Activated T-cell treated with anti-CD3 and anti-CD28 coated beads for 1 hour (primary cell): Measurements from ENCODE around the gene HDAC10.

Experiments used
- DNase-seq: peaks from one replicate; pipeline ENCODE4 v3.0.0-alpha.2; 2020; ENCODE audit warnings: low read depth

HDAC10 gene

GRCh38 chr22:50236731-50237409, 14.2 kb downstream of the HDAC10 start:
- DNase-seq = no peak

- DNase-seq = no peak
Measured at GRCh38 chr22:50233223-50233622, 17.8 kb downstream of the HDAC10 start.

- DNase-seq = no peak
Measured at GRCh38 chr22:50232481-50233151, 18.4 kb downstream of the HDAC10 start.

- DNase-seq = no peak
Measured at GRCh38 chr22:50229370-50229769, 21.7 kb downstream of the HDAC10 start.

GRCh38 chr22:50228366-50228765, 22.7 kb downstream of the HDAC10 start:
- no peak for DNase-seq

GRCh38 chr22:50227579-50228215, 23.4 kb downstream of the HDAC10 start:
- DNase-seq = no peak

GRCh38 chr22:50226875-50227165, 24.2 kb downstream of the HDAC10 start:
- DNase-seq = no peak

GRCh38 chr22:50226063-50226874, 24.8 kb downstream of the HDAC10 start:
- DNase-seq = no peak

- no peak for DNase-seq
Measured at GRCh38 chr22:50225200-50225969, 25.7 kb downstream of the HDAC10 start.

- no peak for DNase-seq
Measured at GRCh38 chr22:50224071-50224470, 27.0 kb downstream of the HDAC10 start.

GRCh38 chr22:50222508-50222907, 28.6 kb downstream of the HDAC10 start:
- no peak for DNase-seq

GRCh38 chr22:50221410-50222300, 29.4 kb downstream of the HDAC10 start:
- DNase-seq = no peak

GRCh38 chr22:50220603-50221409, 30.3 kb downstream of the HDAC10 start:
- DNase-seq = no peak

- DNase-seq = no peak
Measured at GRCh38 chr22:50219800-50220602, 31.1 kb downstream of the HDAC10 start.

GRCh38 chr22:50218996-50219727, 31.9 kb downstream of the HDAC10 start:
- no peak for DNase-seq

GRCh38 chr22:50218153-50218995, 32.7 kb downstream of the HDAC10 start:
- no peak for DNase-seq

GRCh38 chr22:50217543-50218152, 33.4 kb downstream of the HDAC10 start:
- DNase-seq = no peak
